GM12878 (cell line): ENCODE measurements around the gene KIF26A.

Source experiments
- CTCF ChIP-seq, 3 experiments: IDR thresholded peaks in 2 of 3; conservative IDR thresholded peaks in 1 of 3; 2 replicates each; pipeline ENCODE4 v1.5.1; 2011; ENCODE audit warnings: low read depth in 3 of 3, low read length in 3 of 3, mild to moderate bottlenecking in 3 of 3, control low read depth in 2 of 3, moderate library complexity in 2 of 3, inconsistent platforms in 1 of 3, mixed read lengths in 1 of 3; ENCODE audit not compliant: control insufficient read depth in 2 of 3, insufficient read depth in 1 of 3; ENCODE audit errors: extremely low read depth in 1 of 3
- EP300 ChIP-seq, 2 experiments: fragments of 150-350 bp in 1 of 2; IDR thresholded peaks; 2 replicates each; pipeline ENCODE4 v1.6.1; 2011 to 2012; ENCODE audit warnings: low read depth in 2 of 2, low read length in 2 of 2, borderline replicate concordance in 1 of 2, improper control_type of control experiment in 1 of 2, inconsistent platforms in 1 of 2; ENCODE audit not compliant: control insufficient read depth in 1 of 2
- MAX ChIP-seq: IDR thresholded peaks from 2 replicates; pipeline ENCODE4 v1.6.1; 2012; ENCODE audit warnings: low read depth, low read length, improper control_type of control experiment
- POLR2AphosphoS5 ChIP-seq: IDR thresholded peaks from 2 replicates; pipeline ENCODE4 v1.6.1; 2011; ENCODE audit warnings: mild to moderate bottlenecking, low read length, inconsistent platforms
- SUZ12 ChIP-seq: fragments of 200-600 bp; sonication (generic); IDR thresholded peaks from one replicate; pipeline ENCODE4 v1.6.1; 2018; ENCODE audit warnings: antibody characterized with exemption, mild to moderate bottlenecking; ENCODE audit not compliant: unreplicated experiment

GRCh38 chr14:104107611-104108569, 30.5 kb upstream of the KIF26A start:
- no peak for TF ChIP-seq EP300 (IDR thresholded peaks at IDR 0.05; ENCODE audit: borderline replicate concordance in 1 of 2, control insufficient read depth in 1 of 2, low read depth in 2 of 2, low read length in 2 of 2)
- no peak for TF ChIP-seq SUZ12
- no peak for TF ChIP-seq MAX
- TF ChIP-seq POLR2AphosphoS5, result no peak
- TF ChIP-seq CTCF (IDR thresholded peaks at IDR 0.05 in 2 of 3, conservative IDR thresholded peaks at IDR 0.05 in 1 of 3; ENCODE audit: control insufficient read depth in 2 of 3, extremely low read depth in 1 of 3, insufficient read depth in 1 of 3, low read depth in 3 of 3, low read length in 3 of 3), result no peak
